Measurements from ENCODE around the gene TIMM44. TPM values are rescaled to one million over a fixed set of nuclear protein-coding genes. Genes with fewer than 3 reads are reported as not detected.

TIMM44 gene
- total RNA-seq, 1 experiment from 2014 or later, result 142 TPM

- H3K9me3 Mint-ChIP-seq (ENCODE audit: unreplicated experiment), result no peaks in the 10 kb centered on the region
- no peaks in the 10 kb centered on the region for H3K4me1 Mint-ChIP-seq (ENCODE audit: insufficient read depth, unreplicated experiment)
- peaks cover 34% of the 10 kb centered on the region for H3K36me3 Mint-ChIP-seq (ENCODE audit: insufficient read depth, unreplicated experiment)
- intact Hi-C loops (cut with micrococcal nuclease), result no loop called here
- CTCF ChIA-PET, result interaction anchor here (0.7 kb wide), 1 partner anchor 128 kb away, joined by 3 read pairs; no protein-coding TSS in a partner anchor
- no peak overlapping the region for H3K4me3 Mint-ChIP-seq (ENCODE audit: unreplicated experiment)
- TF ChIP-seq CTCF (IDR thresholded peaks at IDR 0.05; ENCODE audit: unreplicated experiment), result no peak
- no peak overlapping the region for H3K27ac Mint-ChIP-seq (ENCODE audit: low read depth, unreplicated experiment)
- POLR2A ChIA-PET, result interaction anchor here (0.6 kb wide), 1 partner anchor 25 kb away, joined by 4 read pairs; no protein-coding TSS in a partner anchor
- no peak for DNase-seq (ENCODE audit: unreplicated experiment)
- BruUV-seq (replicated peaks), result no TSS peak
- no peaks in the 10 kb centered on the region for H3K27me3 Mint-ChIP-seq (ENCODE audit: insufficient read depth, unreplicated experiment)
These were observed 30.5 kb downstream of the TIMM44 start for GRCh38 chr19:7912697-7913564.

DNA sequence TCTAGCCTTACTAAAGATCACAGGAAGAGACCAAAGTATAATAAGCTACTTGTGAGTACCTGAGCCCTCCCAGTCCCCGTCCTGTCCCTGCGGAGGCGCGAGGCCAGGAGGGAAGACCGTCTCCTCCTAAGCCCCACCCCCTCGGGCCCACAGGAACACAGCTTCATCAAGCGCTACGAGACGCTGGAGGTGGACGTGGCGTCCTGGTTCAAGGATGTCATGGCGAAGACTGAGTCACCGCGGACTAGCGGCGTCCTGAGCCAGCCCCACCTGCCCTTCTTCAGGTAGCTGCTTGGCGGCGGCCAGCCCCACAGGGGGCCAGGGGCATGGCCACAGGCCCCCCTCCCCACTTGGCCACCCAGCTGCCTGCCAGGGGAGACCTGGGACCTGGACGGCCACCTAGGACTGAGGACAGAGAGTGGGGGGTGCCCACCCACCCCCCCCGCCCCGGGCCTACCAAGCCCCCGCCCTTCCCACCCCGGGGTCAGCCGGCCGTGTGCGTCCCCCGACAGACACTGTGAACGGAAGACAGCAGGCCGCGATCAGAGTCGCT is 31.2 kb downstream of the TIMM44 start:
- no TSS peak for BruUV-seq (replicated peaks)
- peaks cover 4% of the 10 kb centered on the region for H3K4me1 Mint-ChIP-seq (ENCODE audit: insufficient read depth, unreplicated experiment)
- DNase-seq (ENCODE audit: unreplicated experiment), result no peak
- no peak overlapping the region for H3K27ac Mint-ChIP-seq (ENCODE audit: low read depth, unreplicated experiment)
- no peaks in the 10 kb centered on the region for H3K9me3 Mint-ChIP-seq (ENCODE audit: unreplicated experiment)
- ChIA-PET POLR2A (interaction anchor here (0.6 to 1.0 kb wide), 2 partner anchors 9 to 1518 kb away, joined by 4 to 6 read pairs; partner anchors contain the start of gene MAP2K7), CTCF (interaction anchor here (0.7 kb wide), 1 partner anchor 127 kb away, joined by 3 read pairs; no protein-coding TSS in a partner anchor)
- intact Hi-C loops (cut with micrococcal nuclease), result no loop called here
- H3K36me3 Mint-ChIP-seq (ENCODE audit: insufficient read depth, unreplicated experiment), result peaks cover 34% of the 10 kb centered on the region
- no peak overlapping the region for H3K4me3 Mint-ChIP-seq (ENCODE audit: unreplicated experiment)
- TF ChIP-seq CTCF (IDR thresholded peaks at IDR 0.05; ENCODE audit: unreplicated experiment), result no peak
- H3K27me3 Mint-ChIP-seq (ENCODE audit: insufficient read depth, unreplicated experiment), result no peaks in the 10 kb centered on the region

DNA sequence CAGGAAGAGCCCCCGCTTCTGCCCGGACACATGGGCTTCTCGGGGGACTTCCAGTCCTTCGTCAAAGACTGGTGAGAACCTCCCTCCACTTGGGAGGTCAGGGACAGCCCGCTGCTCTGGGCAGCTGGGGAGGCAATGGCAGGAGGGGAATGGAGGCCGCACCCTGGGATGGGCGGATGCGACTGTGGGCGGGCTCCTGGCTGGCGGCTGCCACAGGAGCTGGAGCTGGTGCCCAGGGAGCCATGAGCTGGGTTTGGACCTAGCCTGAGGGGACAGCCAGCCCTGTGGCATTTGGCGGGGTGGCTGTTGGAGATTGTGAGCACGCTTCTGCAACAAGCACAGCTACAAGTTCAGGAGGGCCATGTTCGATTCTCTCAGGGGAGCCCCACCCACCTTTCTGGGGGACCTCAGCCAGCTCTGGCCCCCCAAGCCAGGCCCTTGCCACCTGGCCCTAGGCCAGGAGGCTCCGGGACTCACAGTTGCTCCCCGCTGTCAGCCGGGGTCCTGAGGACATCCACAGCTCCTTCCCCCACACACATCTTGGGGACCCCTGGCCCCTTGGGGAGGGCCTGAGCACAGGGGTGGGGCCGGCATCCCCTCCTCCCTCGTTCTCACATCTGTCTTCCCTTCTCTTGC is 31.8 kb downstream of the TIMM44 start:
- Mint-ChIP-seq H3K36me3 (ENCODE audit: insufficient read depth, unreplicated experiment) (peaks cover 34% of the 10 kb centered on the region), H3K4me1 (ENCODE audit: insufficient read depth, unreplicated experiment) (peaks cover 6% of the 10 kb centered on the region), H3K27ac (ENCODE audit: low read depth, unreplicated experiment) (no peak overlapping the region), H3K4me3 (ENCODE audit: unreplicated experiment) (no peak overlapping the region), H3K9me3 (ENCODE audit: unreplicated experiment) (no peaks in the 10 kb centered on the region), H3K27me3 (ENCODE audit: insufficient read depth, unreplicated experiment) (no peaks in the 10 kb centered on the region)
- no peak for DNase-seq (ENCODE audit: unreplicated experiment)
- no TSS peak for BruUV-seq (replicated peaks)
- no peak for TF ChIP-seq CTCF (IDR thresholded peaks at IDR 0.05; ENCODE audit: unreplicated experiment)
- ChIA-PET POLR2A (interaction anchor here (0.6 to 1.0 kb wide), 2 partner anchors 8 to 1518 kb away, joined by 4 to 6 read pairs; partner anchors contain the start of gene MAP2K7), CTCF (no interaction called here)
- intact Hi-C loops (cut with micrococcal nuclease), result no loop called here

Data from MCF 10A (cell line).